HG03135 (cell line): ENCODE data around the gene CBY1.

Source experiments
- ATAC-seq: cut with Tn5 transposase; IDR thresholded peaks from one replicate; pipeline ENCODE4 v1.9.1; 2021; ENCODE audit warnings: mild to moderate bottlenecking, moderate library complexity; ENCODE audit not compliant: unreplicated experiment

Gene CBY1

DNA sequence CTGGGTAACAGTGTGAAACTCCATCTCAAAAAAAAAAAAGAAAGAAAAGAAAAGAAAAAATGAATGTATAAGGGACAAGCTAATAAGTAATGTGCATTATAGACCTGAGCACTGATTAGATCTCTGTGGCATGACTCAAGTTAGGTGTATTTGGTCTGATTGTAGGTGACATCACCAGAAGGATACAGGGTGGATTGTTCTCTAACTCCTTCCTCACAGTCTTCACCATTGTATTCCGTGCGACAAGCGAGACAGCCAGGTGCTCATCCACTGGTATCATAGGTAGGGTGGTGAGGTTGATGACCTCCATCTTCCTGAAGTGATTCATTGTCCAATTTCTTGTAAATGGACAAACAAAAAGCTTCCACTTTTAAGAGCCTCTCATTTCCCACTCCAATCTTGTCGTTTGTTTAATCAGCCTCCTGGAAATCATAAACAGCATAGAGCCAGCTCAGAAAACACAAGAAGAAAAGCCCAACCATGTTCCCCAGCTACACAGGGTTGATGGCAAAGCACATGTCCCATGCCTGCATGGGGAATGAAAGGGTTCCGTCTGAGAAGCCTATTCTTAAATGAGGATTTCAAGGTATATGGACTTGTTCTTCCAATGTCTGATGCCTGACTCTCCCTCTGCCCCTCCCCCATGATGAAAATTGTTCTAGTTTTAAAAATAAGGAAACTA lies 6.5 kb upstream of the CBY1 start:
- ATAC-seq = no peak

DNA sequence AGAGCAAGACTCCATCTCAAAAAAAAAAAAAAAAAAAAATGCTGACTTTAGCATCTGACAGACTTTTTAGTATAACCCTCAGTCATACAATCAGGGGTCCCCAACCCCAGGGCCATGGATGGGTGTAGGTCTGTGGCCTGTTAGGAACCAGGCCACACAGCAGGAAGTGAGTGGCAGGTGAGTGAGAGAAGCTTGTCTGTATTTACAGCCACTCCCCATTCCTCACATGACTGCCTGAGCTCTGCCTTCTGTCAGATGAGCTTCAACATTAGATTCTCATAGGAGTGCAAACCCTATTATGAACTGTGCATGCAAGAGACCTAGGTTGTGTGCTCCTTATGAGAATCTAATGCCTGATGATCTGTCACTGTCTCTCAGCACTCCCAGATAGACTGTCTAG lies 3.6 kb upstream of the CBY1 start:
- no peak for ATAC-seq

DNA sequence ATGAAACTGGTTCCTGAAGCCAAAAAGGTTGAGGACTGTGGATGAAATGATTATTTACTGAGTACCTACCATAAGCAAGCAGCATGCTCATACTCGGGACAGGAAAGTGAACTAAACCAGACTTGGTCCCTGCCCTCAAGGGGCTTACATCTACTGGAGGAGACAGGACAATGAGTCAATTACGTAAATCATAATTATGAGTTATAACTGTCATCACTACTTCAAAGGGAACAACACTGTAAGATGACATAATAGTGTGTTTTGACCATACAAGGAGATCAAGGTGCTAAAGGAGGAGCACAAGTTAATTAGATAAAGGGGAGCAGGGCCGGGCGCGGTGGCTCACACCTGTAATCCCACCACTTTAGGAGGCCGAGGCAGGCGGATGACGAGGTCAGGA lies 2.7 kb upstream of the CBY1 start:
- ATAC-seq = no peak

DNA sequence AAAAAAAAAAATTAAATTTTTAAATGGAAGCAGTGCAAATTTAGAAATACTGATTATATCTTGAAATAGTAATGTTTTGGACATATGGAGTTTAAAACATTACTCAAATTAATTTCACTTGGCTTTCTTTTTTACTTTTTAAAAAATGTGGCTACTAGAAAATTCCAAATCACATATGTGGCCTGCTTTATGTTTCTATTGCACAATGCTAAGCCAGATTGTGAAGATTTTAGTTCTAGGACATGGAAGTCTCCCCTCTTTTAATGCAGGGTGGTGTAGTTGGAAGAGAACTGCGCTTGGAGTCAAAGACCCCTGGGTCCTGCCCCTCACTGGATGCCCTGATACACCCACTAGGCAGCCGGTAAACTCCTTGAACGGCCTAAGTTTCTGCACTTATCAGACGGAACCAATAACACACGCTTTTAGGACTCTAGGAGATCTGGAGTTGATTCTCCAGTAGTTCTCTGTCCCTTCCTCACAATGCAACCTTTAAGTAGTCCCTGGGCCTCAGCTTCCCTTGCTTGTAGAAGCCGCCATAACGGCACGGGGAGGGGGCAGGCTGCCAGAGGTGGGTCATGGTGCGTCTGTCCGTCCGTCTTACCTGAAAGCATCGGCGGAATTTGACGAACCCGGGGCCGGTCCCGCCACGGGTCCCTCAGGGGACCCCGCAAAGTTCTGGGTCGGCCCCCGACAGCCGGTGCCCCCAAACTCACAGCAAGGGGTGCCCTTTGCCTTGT lies 751 bp upstream of the CBY1 start:
- ATAC-seq = no peak

DNA sequence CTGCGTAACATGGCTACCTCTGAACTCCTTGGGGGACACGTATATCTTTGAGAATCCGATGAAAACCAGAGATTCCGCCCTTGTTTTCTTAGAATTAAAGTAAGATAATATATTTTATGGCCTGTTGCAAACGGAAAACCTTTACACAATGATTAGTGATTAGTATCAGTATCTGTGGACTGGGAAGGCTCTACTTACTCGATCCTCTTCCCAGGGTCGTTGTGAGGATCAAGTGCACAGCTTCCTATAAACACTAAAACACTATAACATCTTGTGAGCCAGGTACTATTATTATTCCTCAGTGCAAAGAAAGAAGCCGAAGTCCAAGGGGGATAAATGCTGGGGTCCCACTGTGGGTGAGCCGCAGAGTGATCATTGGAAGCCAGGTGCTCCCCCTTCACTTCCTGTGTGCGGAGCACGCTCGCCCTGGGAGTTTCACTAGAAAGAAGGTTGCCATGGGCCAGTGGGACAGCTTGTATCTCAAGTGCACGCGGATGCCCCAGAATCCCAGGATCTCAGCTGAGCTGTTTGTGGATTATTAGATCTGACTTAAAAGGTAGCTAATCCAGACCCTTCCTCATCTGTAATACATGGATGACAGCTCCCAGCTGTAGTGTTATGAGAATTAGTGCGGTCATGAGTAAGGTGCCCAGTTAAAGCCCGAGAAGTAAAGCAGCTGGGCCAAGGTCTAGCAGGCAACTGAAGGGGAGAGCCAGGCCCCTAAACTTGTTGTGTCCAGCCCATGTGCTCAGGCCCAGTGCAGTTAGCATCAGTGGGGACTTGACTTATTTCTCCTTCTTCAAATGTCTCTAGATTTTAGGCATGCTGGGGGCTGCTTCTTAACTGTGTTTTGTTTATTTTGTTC lies 839 bp downstream of the CBY1 start:
- ATAC-seq = no peak

DNA sequence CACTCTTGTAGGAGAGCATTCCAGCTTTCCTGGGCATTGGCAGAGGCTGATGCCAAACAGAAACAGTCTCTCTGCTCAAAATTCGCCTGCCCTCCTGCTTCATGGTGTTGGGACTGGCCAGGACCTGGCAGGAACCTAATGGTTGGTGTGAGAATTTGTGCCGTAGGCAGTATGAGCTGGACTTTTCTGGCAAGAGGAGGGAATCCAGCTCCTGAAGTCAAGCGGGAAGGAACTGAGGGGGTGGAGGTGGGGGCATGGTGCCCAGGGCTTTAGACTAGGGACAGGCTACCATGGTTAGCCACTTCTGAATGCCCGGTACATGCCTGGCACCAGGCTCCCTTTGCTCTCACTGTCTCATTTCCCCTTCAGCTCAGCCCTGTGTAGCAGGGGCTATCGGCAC lies 18.4 kb downstream of the CBY1 start:
- ATAC-seq = no peak

DNA sequence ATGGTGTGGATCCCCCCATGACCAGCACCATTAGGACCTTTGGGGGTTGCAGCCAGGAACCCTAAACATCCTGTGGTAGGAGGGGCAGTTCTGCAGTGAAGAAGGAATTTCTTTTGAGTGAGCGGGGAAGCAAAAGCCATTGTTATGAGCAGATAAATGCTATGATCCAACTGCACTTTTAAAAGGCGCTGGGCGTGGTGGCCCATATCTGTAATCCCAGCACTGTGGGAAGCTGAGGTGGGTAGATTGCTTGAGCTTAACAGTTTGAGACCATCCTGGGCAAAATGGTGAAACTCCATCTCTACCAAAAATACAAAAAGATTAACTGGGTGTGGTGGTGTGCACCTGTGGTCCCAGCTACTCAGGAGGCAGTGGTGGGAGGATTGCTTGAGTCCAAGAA lies 19.4 kb downstream of the CBY1 start:
- ATAC-seq = no peak

DNA sequence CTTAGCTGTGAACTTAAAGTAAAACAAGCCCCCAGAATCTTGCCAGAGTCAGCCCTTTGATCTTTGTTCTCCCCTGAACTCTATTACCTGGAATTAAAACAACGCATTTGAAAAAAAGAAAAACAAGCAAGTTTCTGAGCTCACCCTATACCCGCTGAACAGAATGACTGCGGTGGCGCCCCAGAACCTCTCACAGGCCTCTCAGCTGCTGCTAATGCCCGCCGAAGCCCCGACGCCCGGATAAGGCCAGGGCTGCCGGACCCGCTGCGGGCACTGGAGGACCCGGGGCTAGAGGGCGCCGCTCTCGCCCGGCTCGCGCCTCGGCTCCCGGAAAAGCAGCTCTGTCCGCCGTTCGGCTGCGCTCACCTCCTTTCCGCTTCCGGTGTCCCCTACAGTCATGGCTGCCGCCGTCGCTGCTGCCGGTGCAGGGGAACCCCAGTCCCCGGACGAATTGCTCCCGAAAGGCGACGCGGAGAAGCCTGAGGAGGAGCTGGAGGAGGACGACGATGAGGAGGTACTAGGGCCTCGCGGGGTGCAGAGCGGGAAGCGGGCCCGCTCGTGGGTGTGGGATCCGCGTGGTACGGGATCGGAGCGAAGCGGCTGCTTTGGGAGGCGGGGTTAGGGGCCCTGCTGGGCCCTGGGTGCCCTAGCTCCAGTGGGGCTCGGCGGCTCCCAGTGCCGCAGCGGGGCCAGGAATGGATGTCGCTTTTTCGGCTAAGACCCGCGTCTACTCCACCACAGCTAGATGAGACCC lies 25.3 kb downstream of the CBY1 start, which contains the start of gene TOMM22:
TSS of gene TOMM22 (plus strand) at position 376 of the 754 bp plus-strand sequence. CDS start at position 398, 22 bp downstream.
- peak; percentile 91 for ATAC-seq

DNA sequence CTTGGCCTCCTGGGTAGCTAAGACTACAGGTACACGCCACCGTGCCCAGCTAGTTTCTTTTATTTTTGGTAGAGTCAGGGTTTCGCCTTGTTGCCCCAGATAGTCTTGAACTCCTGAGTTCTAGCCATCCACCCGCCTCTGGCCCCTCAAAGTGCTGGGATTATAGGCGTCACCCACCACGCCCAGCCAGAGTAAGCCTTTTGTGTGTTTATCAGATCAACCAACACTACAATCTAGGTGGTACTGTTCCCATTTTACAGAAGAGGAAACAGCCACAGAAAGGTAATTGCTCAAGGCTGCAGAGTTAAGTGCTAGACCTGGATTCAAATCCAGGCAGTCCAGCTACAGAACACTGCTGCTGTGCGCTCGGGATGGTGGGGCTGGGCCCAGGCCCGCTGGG lies 28.5 kb downstream of the CBY1 start:
- no peak for ATAC-seq

DNA sequence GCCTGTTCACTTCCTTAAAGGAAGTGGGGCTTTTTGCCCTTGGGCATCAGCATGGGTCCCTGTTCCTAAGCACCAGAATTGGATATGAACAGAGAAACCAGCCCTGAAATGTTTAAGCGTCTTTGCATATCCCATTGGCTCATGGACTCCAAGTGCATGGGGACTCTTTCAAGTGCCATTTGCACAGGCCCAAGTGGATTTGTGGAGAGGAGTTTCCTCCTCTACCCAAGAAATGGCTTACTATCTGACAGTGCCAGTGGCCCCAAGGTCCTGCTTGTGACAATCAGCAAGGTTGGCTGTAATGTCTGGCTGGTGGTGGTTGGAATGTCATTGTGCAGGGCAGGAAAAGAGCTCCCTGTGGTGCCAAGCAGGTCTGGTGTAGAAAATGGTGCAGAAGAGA lies 29.3 kb downstream of the CBY1 start:
- no peak for ATAC-seq

DNA sequence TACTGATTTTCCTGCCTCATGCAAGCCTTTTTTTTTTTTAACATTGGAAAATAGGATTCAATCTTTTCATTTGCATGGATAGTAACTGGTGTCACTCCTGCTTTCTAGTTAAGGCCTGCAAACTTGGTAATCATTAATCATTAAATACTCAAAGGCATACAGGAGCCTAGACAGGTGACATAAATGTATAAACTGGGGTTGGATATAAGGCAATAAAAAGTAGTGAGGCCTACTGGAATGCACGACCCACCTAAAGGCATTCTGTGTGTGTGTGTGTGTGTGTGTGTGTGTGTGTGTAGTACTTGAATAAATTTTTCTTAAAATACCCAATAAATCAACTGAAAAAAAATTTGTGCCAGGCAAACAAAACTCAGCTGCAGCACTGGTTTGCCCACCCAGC lies 33.2 kb downstream of the CBY1 start:
- no peak for ATAC-seq

DNA sequence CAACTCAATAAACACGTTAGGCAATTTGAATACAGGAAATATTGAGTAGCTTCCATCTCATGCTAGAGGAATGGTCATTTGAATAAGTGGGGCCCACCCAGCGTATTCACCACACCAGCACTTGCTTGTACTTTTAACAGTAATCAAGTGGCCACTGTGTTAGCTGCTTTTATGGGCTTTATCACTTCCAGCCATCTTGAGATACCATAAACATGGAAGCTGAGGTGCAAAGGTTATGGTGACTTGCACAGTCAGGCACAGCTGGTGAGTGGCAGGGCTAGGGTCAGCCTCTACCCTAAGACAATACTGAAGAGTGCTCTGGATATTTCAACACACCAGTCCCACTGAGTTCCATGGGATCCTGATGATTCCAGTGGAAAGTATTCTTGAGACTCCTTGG lies 37.6 kb downstream of the CBY1 start:
- ATAC-seq = no peak

DNA sequence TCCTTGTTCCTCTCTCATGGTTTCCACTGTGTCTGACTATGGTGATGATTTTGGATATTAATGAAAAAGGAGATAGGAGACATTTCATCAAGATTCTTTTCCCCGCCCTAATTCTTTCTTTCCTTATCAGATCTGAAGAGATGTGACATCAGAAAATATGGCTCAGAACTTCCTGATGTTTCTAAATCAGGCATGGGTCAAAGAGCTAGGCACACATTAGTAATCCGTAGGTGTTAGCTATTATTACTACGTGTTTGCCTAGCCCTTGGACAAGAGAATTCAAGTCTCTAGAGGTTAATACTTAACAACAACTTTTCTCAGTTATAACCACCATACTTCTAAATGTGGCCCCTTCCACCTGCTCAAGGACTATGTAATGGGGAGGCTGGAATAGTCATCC lies 38.5 kb downstream of the CBY1 start:
- no peak for ATAC-seq

DNA sequence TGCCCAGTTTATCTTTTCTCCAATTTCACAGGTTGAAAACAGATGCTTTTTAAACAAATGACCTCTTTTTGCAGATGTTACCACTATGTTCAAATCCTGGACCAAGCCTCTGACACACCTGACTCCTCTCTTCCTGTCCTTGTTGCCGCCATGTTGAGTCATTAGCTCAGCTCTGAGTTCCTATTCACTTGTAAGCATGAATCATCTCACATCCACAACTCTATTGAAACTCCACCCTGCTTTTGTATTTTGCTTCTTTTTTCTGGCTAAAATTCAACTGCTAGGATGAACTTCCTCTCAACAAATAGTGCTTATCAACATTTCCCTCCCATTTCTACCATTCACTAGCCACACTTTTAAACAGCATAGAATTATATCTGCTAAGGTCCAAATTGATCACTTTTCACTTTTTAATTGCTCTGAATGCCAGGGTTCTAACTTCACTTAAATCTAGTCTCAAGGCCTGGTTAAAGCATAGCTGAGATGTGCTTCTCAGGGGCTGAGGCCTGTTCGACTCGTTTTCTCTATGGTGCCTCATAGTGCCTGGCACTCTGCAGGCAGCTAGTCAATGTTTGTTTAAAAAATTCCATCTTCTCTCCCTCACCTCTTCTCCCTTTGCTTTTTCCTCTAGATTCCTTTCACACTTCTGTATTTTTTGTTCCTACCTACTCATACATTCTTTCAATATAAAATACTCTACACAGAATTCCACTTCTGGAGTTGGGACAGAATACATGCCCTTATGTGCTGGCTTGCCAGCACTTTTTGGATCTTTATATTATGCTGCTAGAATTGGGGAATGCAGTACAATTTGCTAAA lies 40.4 kb downstream of the CBY1 start:
- ATAC-seq = no peak

DNA sequence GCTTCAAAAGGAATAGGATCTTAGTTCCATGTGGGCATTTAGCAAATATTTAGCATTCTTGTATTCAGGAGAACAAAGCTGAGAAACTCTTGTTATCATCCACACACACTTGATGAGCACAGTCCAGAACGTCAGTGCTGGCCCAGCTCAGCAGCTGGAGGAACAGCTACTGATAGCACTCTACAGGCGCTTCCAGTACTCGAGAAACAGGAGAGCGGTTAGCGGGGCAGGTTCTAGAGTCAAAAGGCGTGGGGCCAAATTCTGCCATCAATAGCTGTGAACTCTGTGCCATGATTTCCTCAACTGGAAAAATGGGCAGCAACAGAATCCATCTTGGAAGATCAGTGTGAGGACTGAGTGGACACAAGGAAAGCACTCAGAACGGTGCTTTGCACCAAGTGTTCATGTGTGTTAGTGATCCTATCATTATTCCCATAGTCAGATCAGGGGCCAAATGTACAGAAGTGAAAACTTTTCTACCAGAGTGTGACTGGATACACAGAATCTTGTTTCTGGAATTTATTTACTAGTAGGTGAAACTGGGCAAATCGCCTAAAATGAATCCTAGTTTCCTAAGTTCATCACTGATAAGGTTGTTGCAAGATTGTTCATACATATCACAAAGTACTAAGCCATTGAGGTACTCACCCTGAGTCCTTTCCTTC lies 41.1 kb downstream of the CBY1 start:
- no peak for ATAC-seq

DNA sequence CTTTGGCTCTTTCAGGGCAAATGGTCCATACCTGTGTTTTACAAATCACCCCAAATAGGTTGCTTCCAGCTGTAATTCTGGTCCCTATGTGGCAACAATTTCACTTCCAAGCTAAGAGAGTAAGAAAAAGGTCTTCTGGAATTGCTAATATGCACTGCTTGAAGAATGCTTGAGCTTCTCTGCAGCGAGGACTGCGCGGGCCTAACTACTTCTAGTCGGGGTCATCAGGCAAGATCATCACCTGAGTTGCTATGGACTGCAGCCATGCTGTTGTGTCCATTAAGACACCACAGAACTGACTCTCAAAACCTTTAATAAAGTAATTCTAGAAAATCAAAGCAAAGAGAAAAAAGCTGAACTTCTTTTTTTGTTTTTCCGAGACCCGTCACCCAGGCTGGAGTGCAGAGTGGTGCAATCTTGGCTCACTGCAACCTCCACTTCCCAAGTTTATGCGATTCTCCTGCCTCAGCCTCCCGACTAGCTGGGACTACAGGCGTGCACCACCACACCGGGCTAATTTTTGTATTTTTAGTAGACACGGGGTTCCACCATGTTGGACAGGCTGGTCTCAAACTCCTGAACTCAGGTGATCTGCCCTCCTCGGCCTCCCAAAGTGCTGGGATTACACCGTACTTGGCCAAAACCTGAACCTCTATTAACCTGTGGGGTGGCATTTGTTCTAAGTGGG lies 42.1 kb downstream of the CBY1 start:
- ATAC-seq = no peak

DNA sequence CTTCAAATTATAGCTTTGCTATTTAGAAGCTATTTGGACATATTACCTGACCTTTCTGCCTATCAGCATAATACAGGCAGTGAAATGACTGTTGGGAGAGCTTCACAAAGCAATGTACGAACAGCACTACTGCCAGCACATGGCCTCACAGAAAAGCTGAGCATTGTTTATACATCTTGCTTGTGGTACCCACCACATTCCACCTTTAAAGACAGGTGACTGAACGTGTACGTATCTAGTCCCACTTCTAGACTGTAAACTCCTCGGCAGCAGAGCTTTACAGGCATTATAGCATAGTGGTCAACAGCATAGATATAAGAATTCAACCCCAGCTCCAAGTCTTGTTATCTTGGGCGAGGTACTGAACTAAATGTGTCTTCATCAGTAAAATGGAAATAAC lies 42.7 kb downstream of the CBY1 start:
- ATAC-seq = no peak

DNA sequence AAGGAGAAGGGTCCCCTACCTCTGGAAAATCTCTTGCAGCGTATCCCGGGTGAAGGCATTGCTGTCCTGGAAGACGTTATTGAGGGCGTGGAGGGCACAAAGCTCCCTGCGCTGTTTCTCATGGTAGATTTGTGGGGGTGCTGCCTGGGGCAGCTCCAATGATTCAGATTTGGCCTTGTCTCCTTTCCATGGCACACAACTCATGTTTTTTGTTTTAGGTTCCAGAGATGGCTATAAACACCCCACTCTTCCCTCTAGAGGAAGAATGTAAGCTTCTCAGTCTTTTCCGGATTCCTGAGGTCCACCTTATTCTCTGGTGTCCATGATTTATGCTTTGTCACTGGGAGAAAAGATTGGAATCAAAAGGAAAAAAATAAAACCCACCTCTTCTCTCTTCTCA lies 43.3 kb downstream of the CBY1 start:
- ATAC-seq = no peak

DNA sequence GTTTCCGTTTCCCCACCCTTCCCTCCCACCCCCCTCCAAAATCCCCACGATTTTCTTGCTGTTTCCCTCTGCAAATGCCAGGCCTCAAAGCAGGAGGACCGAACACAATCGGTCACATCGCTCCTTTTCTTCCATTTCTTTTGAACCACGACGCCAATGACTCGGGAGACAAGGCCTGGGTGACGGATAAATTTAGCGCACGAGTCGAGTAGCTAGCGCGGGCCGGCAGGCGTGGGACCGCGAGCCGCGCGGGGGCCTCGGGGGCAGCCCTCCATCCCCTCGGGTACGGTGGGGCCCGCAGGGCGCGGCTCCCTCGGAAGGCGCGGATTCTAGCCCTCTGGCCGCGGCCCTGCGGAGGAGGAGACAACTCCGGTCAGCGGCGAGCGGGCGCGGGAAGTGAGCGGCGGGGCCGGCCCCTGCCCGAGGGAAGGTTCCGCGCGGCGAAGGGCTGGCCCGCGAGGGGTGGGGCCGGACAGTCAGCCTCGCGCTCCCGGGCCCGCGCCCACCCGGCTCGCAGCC lies 43.9 kb downstream of the CBY1 start:
- no peak for ATAC-seq
